ENCODE measurements around the gene RAP1GAP2. TPM values are rescaled to one million over a fixed set of nuclear protein-coding genes. Genes with fewer than 3 reads are reported as not detected.
"Not testable (repeated sequence)": the region's sequence is repeated elsewhere in the genome, so short reads cannot be mapped to it uniquely, and the experiment has no call there.

The RAP1GAP2 gene
- polyA plus RNA-seq, 3 donors, result 1.5 to 48.4 (median 6.1) TPM

- peaks cover 0 to 6% (median 0%) of the 10 kb centered on the region in 7 donors for H3K9me3 Mint-ChIP-seq
- no peak for TF ChIP-seq CTCF (IDR thresholded peaks at IDR 0.05)
- no peaks in the 10 kb centered on the region for H3K36me3 Mint-ChIP-seq
- no peak for DNase-seq
- no peak overlapping the region for H3K27ac ChIP-seq (ENCODE audit: low read depth in 1 of 2, low read length in 2 of 2)
- H4K20me1 ChIP-seq (ENCODE audit: insufficient read depth, low read length), result no peaks in the 10 kb centered on the region
- no peak overlapping the region for H3K27ac Mint-ChIP-seq
- H2AFZ ChIP-seq (ENCODE audit: insufficient read depth, low read depth, low read length, poor library complexity, severe bottlenecking), result no peak overlapping the region
- H3K4me3 Mint-ChIP-seq, result no peak overlapping the region
- H3K27me3 Mint-ChIP-seq (ENCODE audit: low read depth in 3 of 3), result peaks cover 4 to 6% (median 6%) of the 10 kb centered on the region in 3 donors
- 95% methylated on average over 8 of the region's 8 CpGs for WGBS (ENCODE audit: insufficient coverage)
- peaks cover 0 to 4% of the 10 kb centered on the region in 2 donors for H3K9me3 ChIP-seq (replicated peaks in 1 of 2; ENCODE audit: control insufficient read depth in 1 of 2, insufficient read depth in 1 of 2, low read length in 2 of 2)
- peaks cover 21 to 30% of the 10 kb centered on the region in 2 donors for H3K4me1 ChIP-seq (ENCODE audit: control insufficient read depth in 1 of 2, insufficient read depth in 2 of 2, low read length in 2 of 2)
- no peak overlapping the region for H3K9ac ChIP-seq (ENCODE audit: insufficient read depth, low read length, poor library complexity, severe bottlenecking)
- no peaks in the 10 kb centered on the region for H3K79me2 ChIP-seq (ENCODE audit: insufficient read depth, low read length)
- H3K4me3 ChIP-seq (replicated peaks in 1 of 3; ENCODE audit: low read depth in 2 of 3, low read length in 3 of 3), result no peak overlapping the region
- no peaks in the 10 kb centered on the region for H3K36me3 ChIP-seq (replicated peaks in 1 of 2; ENCODE audit: control insufficient read depth in 1 of 2, insufficient read depth in 2 of 2, low read length in 2 of 2)
- no peak overlapping the region for H3K4me2 ChIP-seq (replicated peaks; ENCODE audit: extremely low read depth, low read length, poor library complexity, severe bottlenecking)
- no peaks in the 10 kb centered on the region for H3K27me3 ChIP-seq (ENCODE audit: control insufficient read depth in 2 of 2, insufficient read depth in 2 of 2, low read length in 2 of 2)
- intact Hi-C loops (cut with micrococcal nuclease), result loop anchor here in 1 of 2 donors (5.0 to 10.0 kb wide), 3 partner anchors 42 to 217 kb away; no protein-coding TSS in a partner anchor
- H3K4me1 Mint-ChIP-seq, result peaks cover 26% of the 10 kb centered on the region
These were observed 11.4 kb upstream of the RAP1GAP2 start for GRCh38 chr17:2784864-2785263.

GRCh38 chr17:2785376-2785775, 10.9 kb upstream of the RAP1GAP2 start:
- H3K27me3 Mint-ChIP-seq (ENCODE audit: low read depth in 3 of 3); H3K27ac Mint-ChIP-seq; H3K27me3 ChIP-seq (ENCODE audit: control insufficient read depth in 2 of 2, insufficient read depth in 2 of 2, low read length in 2 of 2); H3K9me3 Mint-ChIP-seq; H4K20me1 ChIP-seq (ENCODE audit: insufficient read depth, low read length); H3K4me2 ChIP-seq (replicated peaks; ENCODE audit: extremely low read depth, low read length, poor library complexity, severe bottlenecking); H3K9ac ChIP-seq (ENCODE audit: insufficient read depth, low read length, poor library complexity, severe bottlenecking); H3K4me3 ChIP-seq (replicated peaks in 1 of 3; ENCODE audit: low read depth in 2 of 3, low read length in 3 of 3); H3K79me2 ChIP-seq (ENCODE audit: insufficient read depth, low read length); H3K36me3 ChIP-seq (replicated peaks in 1 of 2; ENCODE audit: control insufficient read depth in 1 of 2, insufficient read depth in 2 of 2, low read length in 2 of 2); H3K27ac ChIP-seq (ENCODE audit: low read depth in 1 of 2, low read length in 2 of 2); H3K36me3 Mint-ChIP-seq; DNase-seq; H3K4me3 Mint-ChIP-seq; H3K9me3 ChIP-seq (replicated peaks in 1 of 2; ENCODE audit: control insufficient read depth in 1 of 2, insufficient read depth in 1 of 2, low read length in 2 of 2); H2AFZ ChIP-seq (ENCODE audit: insufficient read depth, low read depth, low read length, poor library complexity, severe bottlenecking): not testable (repeated sequence)
- intact Hi-C loops (cut with micrococcal nuclease), result loop anchor here in 1 of 2 donors (5.0 to 10.0 kb wide), 3 partner anchors 42 to 217 kb away; no protein-coding TSS in a partner anchor
- WGBS (ENCODE audit: insufficient coverage), result 88% methylated on average over 10 of the region's 12 CpGs
- H3K4me1 ChIP-seq (ENCODE audit: control insufficient read depth in 1 of 2, insufficient read depth in 2 of 2, low read length in 2 of 2), result peaks cover 26 to 35% of the 10 kb centered on the region in 2 donors
- peaks cover 31% of the 10 kb centered on the region for H3K4me1 Mint-ChIP-seq

Data from CD14-positive monocyte (primary cell).